Lower leg skin (tissue), 4 donors: ENCODE data around the gene UGT1A9. TPM values are rescaled to one million over a fixed set of nuclear protein-coding genes. Genes with fewer than 3 reads are reported as not detected.

Source experiments
- DNase-seq, 2 donors: peaks; one replicate each; pipeline ENCODE4 v3.0.0-alpha.2; 2019; ENCODE audit warnings: low spot score in 2 of 2
- H3K4me3 ChIP-seq: fragments of 200-600 bp; sonication (generic); 2 replicates; pipeline ENCODE4 v1.5.1; 2017; ENCODE audit warnings: mild to moderate bottlenecking, low read depth; ENCODE audit not compliant: poor library complexity, severe bottlenecking
- CTCF ChIP-seq, 3 donors: fragments of 450-650 bp; IDR thresholded peaks; one replicate each; pipeline ENCODE4 v1.5.1; 2016; ENCODE audit warnings: antibody characterized with exemption in 3 of 3, mild to moderate bottlenecking in 3 of 3, moderate library complexity in 2 of 3
- POLR2A ChIP-seq, 2 donors: fragments of 450-650 bp; IDR thresholded peaks; one replicate each; pipeline ENCODE4 v1.6.1; 2016 to 2017; ENCODE audit warnings: antibody characterized with exemption in 2 of 2, mild to moderate bottlenecking in 1 of 2, moderate library complexity in 1 of 2
- WGBS, 2 donors: methylation state at CpG; one replicate each; pipeline ENCODE4 v1.1.5; 2018; 5-methylcytosine and 5-hydroxymethylcytosine counted together
- intact Hi-C: fragments of 100-400 bp; cut with DNase I; formaldehyde crosslinking; loops from one replicate; pipeline ENCODE4 v1.15.0; 2023; ENCODE audit warnings: low total_unique reads
- total RNA-seq, 4 donors: library from RNA; depleted of rRNA; stranded (reverse); fragments of >200 nt; gene quantifications; one replicate each; pipeline ENCODE4 v1.1.0, GENCODE V29; 2016

UGT1A9 gene
- total RNA-seq, 4 donors from 2014 or later, result not detected

GRCh38 chr2:233754872-233755611, 83.3 kb downstream of the UGT1A9 start:
- no peak for TF ChIP-seq CTCF (IDR thresholded peaks at IDR 0.05)
- intact Hi-C loops, result no loop called here
- no peak for DNase-seq
- 93 to 95% methylated on average over 38 to 41 of the region's 44 CpGs for WGBS, 2 donors
- H3K4me3 ChIP-seq, result no peak overlapping the region

GRCh38 chr2:233756429-233757081, 84.9 kb downstream of the UGT1A9 start:
- intact Hi-C loops, result no loop called here
- H3K4me3 ChIP-seq, result no peak overlapping the region
- 71 to 73% methylated on average over 7 of the region's 7 CpGs for WGBS, 2 donors
- TF ChIP-seq POLR2A (IDR thresholded peaks at IDR 0.05), result no peak
- no peak for TF ChIP-seq CTCF (IDR thresholded peaks at IDR 0.05)
- no peak for DNase-seq

GRCh38 chr2:233758141-233758540, 86.4 kb downstream of the UGT1A9 start:
- TF ChIP-seq CTCF (IDR thresholded peaks at IDR 0.05) (no peak), POLR2A (IDR thresholded peaks at IDR 0.05) (no peak)
- no peak overlapping the region for H3K4me3 ChIP-seq
- no peak for DNase-seq

GRCh38 chr2:233758849-233759248, 87.2 kb downstream of the UGT1A9 start:
- intact Hi-C loops, result no loop called here
- TF ChIP-seq CTCF (IDR thresholded peaks at IDR 0.05), result no peak
- TF ChIP-seq POLR2A (IDR thresholded peaks at IDR 0.05), result no peak
- no peak for DNase-seq
- H3K4me3 ChIP-seq, result no peak overlapping the region
- WGBS, 2 donors, result 85 to 93% methylated on average over 2 of the region's 2 CpGs

More at GRCh38 chr2:233758141-233758540, 86.4 kb downstream of the UGT1A9 start:
- intact Hi-C loops, result no loop called here

GRCh38 chr2:233760043-233760442, 88.3 kb downstream of the UGT1A9 start, which contains the start of gene UGT1A1:
UGT1A1 (plus strand) TSS chr2:233760270; CDS start chr2:233760288, 18 bp downstream.
- no peak for DNase-seq
- intact Hi-C loops, result no loop called here

More at GRCh38 chr2:233760043-233760442, 88.3 kb downstream of the UGT1A9 start, which contains the start of gene UGT1A1:
- no peak for TF ChIP-seq CTCF (IDR thresholded peaks at IDR 0.05)
- TF ChIP-seq POLR2A (IDR thresholded peaks at IDR 0.05), result no peak
- 88 to 94% methylated on average over 6 of the region's 6 CpGs for WGBS, 2 donors
- no peak within 1 kb of the TSS for H3K4me3 ChIP-seq
